ENCODE data around the gene CAPZA3.
"Not testable (repeated sequence)": the region's sequence is repeated elsewhere in the genome, so short reads cannot be mapped to it uniquely, and the experiment has no call there.

The CAPZA3 gene

DNA sequence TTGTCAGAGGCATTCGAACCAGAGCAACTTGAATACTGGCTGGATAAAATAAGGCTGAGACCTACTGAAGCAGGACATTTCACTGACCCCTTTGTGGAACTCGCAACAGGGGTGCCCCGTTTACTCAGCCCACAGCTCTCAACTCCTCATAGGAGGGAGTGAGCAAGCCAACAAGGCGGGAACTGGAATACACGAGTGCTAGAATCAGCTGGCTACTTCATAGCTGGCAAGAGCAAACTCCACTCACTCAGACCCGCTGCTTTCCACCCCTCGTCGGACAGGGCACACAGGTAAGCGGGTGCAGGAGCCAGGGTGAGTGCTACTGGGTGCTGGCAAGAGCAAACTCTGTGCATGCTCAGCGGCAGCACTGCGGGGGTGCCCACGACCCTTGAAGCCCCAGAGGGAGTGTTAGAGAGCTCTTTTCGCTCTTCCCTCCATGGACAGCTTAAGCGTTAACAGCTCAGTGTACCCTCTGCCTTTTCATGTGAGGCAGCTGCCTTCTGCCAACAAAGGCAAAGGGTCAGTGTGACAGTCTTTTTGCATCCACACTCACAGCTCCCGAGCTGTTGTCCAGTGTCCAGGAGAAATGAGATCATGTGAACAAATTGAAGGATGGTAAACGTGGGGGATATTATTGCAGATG lies 15.7 kb downstream of the CAPZA3 start:
- Histone ChIP-seq H3K4me2 (ENCODE audit: low read length) (no peak overlapping the region), H4K20me1 (ENCODE audit: insufficient read depth, low read length) (no peaks in the 10 kb centered on the region), H3K4me3 (ENCODE audit: low read depth, low read length, poor library complexity, severe bottlenecking) (no peak overlapping the region), H3K9ac (ENCODE audit: low read length) (no peak overlapping the region), H3K9me3 (ENCODE audit: low read length) (no peaks in the 10 kb centered on the region), H3K27me3 (ENCODE audit: insufficient read depth, low read length) (no peaks in the 10 kb centered on the region), H3F3A (ENCODE audit: insufficient read depth, low read length) (no peaks in the 10 kb centered on the region), H3K36me3 (ENCODE audit: insufficient read depth, low read length) (no peaks in the 10 kb centered on the region), H2AFZ (ENCODE audit: low read length) (no peak overlapping the region), H3K27ac (ENCODE audit: low read depth, low read length, poor library complexity, severe bottlenecking) (no peak overlapping the region), H3K9me2 (ENCODE audit: low read depth, low read length) (no peaks in the 10 kb centered on the region), H3K4me1 (ENCODE audit: insufficient read depth, low read length, severe bottlenecking) (no peaks in the 10 kb centered on the region), H3K79me2 (ENCODE audit: insufficient read depth, low read length) (no peaks in the 10 kb centered on the region)
- no peak for TF ChIP-seq EZH2 (IDR thresholded peaks at IDR 0.05; ENCODE audit: borderline replicate concordance, low read length)
- TF ChIP-seq, protein P1, sequence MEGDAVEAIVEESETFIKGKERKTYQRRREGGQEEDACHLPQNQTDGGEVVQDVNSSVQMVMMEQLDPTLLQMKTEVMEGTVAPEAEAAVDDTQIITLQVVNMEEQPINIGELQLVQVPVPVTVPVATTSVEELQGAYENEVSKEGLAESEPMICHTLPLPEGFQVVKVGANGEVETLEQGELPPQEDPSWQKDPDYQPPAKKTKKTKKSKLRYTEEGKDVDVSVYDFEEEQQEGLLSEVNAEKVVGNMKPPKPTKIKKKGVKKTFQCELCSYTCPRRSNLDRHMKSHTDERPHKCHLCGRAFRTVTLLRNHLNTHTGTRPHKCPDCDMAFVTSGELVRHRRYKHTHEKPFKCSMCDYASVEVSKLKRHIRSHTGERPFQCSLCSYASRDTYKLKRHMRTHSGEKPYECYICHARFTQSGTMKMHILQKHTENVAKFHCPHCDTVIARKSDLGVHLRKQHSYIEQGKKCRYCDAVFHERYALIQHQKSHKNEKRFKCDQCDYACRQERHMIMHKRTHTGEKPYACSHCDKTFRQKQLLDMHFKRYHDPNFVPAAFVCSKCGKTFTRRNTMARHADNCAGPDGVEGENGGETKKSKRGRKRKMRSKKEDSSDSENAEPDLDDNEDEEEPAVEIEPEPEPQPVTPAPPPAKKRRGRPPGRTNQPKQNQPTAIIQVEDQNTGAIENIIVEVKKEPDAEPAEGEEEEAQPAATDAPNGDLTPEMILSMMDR (IDR thresholded peaks at IDR 0.05; ENCODE audit: low read length): no peak

DNA sequence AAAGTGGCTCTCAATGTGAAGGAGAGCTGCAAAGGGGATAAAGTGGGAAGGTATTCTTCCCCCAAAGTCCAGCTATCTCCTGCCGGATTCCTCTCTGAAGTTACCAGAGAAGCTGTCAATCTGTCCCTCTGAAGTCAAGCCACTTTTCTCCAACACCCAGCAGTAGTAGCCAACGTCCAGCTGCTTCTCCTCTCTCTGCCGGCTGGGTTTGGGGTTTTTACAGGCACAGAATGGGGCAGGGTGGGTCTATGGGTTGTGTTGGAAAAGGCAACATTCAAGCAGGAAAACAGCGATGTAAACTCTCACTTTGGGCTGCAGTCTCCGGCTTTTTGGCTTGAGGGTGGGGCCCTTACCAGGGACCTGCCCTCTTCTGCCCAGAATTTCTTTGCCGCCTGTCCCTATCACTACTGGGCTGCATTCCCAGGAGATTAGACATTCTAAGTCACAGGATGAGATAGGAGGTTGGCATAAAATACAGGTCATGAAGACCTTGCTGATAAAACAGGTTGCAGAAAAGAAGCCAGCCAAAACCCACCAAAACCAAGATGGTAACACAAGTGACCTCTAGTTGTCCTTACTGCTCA lies 16.3 kb downstream of the CAPZA3 start:
- no peak overlapping the region for H3K9ac ChIP-seq (ENCODE audit: low read length)

DNA sequence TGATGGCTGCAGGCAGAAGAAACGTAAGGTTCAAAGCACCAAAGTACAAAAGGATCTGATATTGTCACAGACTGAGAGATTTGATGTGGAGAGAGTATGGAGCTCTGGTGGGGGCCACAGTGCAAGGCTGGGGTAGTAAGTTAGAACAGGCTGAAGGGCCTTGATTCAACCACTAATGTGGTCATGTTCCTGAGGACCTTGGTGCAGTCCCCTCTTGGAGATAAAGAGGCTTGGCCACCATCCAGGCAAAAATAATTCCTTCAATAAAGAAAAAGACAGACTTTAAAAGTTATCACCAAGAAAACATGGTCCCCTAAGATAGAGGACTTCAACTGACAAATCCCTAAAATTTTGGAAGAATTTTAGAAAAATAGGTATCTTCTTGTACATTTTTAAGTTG lies 17.4 kb downstream of the CAPZA3 start:
- H3K4me1 ChIP-seq (ENCODE audit: insufficient read depth, low read length, severe bottlenecking): no peaks in the 10 kb centered on the region
- H3K4me3 ChIP-seq (ENCODE audit: low read depth, low read length, poor library complexity, severe bottlenecking): no peak overlapping the region
- no peaks in the 10 kb centered on the region for H3K27me3 ChIP-seq (ENCODE audit: insufficient read depth, low read length)
- no peak overlapping the region for H2AFZ ChIP-seq (ENCODE audit: low read length)
- no peaks in the 10 kb centered on the region for H3F3A ChIP-seq (ENCODE audit: insufficient read depth, low read length)
- no peaks in the 10 kb centered on the region for H4K20me1 ChIP-seq (ENCODE audit: insufficient read depth, low read length)
- TF ChIP-seq, protein P1 (IDR thresholded peaks at IDR 0.05; ENCODE audit: low read length): no peak
- no peak for TF ChIP-seq EZH2 (IDR thresholded peaks at IDR 0.05; ENCODE audit: borderline replicate concordance, low read length)
- no peaks in the 10 kb centered on the region for H3K9me3 ChIP-seq (ENCODE audit: low read length)
- no peaks in the 10 kb centered on the region for H3K79me2 ChIP-seq (ENCODE audit: insufficient read depth, low read length)
- no peaks in the 10 kb centered on the region for H3K36me3 ChIP-seq (ENCODE audit: insufficient read depth, low read length)
- no peaks in the 10 kb centered on the region for H3K9me2 ChIP-seq (ENCODE audit: low read depth, low read length)
- H3K9ac ChIP-seq (ENCODE audit: low read length): no peak overlapping the region
- H3K27ac ChIP-seq (ENCODE audit: low read depth, low read length, poor library complexity, severe bottlenecking): no peak overlapping the region
- no peak overlapping the region for H3K4me2 ChIP-seq (ENCODE audit: low read length)

More for the DNA sequence above, 16.3 kb downstream of the CAPZA3 start:
- Histone ChIP-seq H3K4me3 (ENCODE audit: low read depth, low read length, poor library complexity, severe bottlenecking) (no peak overlapping the region), H3F3A (ENCODE audit: insufficient read depth, low read length) (no peaks in the 10 kb centered on the region), H3K79me2 (ENCODE audit: insufficient read depth, low read length) (no peaks in the 10 kb centered on the region), H3K36me3 (ENCODE audit: insufficient read depth, low read length) (no peaks in the 10 kb centered on the region), H2AFZ (ENCODE audit: low read length) (no peak overlapping the region), H3K27ac (ENCODE audit: low read depth, low read length, poor library complexity, severe bottlenecking) (no peak overlapping the region), H4K20me1 (ENCODE audit: insufficient read depth, low read length) (no peaks in the 10 kb centered on the region), H3K4me1 (ENCODE audit: insufficient read depth, low read length, severe bottlenecking) (no peaks in the 10 kb centered on the region), H3K4me2 (ENCODE audit: low read length) (no peak overlapping the region), H3K9me2 (ENCODE audit: low read depth, low read length) (no peaks in the 10 kb centered on the region), H3K27me3 (ENCODE audit: insufficient read depth, low read length) (no peaks in the 10 kb centered on the region), H3K9me3 (ENCODE audit: low read length) (no peaks in the 10 kb centered on the region)
- TF ChIP-seq, protein P1 (IDR thresholded peaks at IDR 0.05; ENCODE audit: low read length): no peak
- no peak for TF ChIP-seq EZH2 (IDR thresholded peaks at IDR 0.05; ENCODE audit: borderline replicate concordance, low read length)

DNA sequence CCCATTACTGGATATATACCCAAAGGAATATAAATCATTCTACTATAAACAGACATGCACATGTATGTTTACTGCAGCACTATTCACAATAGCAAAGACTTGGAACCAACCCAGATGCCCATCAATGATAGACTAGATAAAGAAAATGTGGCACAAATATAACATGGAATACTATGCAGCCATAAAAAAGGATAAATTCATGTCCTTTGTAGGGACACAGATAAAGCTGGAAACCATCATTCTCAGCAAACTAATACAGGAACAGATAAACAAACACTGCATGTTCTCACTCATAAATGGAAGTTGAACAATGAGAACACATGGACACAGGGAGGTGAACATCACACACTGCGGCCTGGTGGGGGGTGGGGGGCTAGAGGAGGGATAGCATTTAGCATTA lies 28.6 kb downstream of the CAPZA3 start:
- not testable (repeated sequence) for H3K36me3 ChIP-seq (ENCODE audit: insufficient read depth, low read length); H3K9me3 ChIP-seq (ENCODE audit: low read length); H3K27me3 ChIP-seq (ENCODE audit: insufficient read depth, low read length); H2AFZ ChIP-seq (ENCODE audit: low read length); H3K79me2 ChIP-seq (ENCODE audit: insufficient read depth, low read length); H3K4me2 ChIP-seq (ENCODE audit: low read length); H4K20me1 ChIP-seq (ENCODE audit: insufficient read depth, low read length); H3K4me1 ChIP-seq (ENCODE audit: insufficient read depth, low read length, severe bottlenecking); H3K4me3 ChIP-seq (ENCODE audit: low read depth, low read length, poor library complexity, severe bottlenecking); H3K9ac ChIP-seq (ENCODE audit: low read length); H3F3A ChIP-seq (ENCODE audit: insufficient read depth, low read length); H3K9me2 ChIP-seq (ENCODE audit: low read depth, low read length); H3K27ac ChIP-seq (ENCODE audit: low read depth, low read length, poor library complexity, severe bottlenecking)
